RWPE1 (cell line): ENCODE measurements around the gene TOMM7.
"Not testable (repeated sequence)": the region's sequence is repeated elsewhere in the genome, so short reads cannot be mapped to it uniquely, and the experiment has no call there.

Experiments
- CTCF ChIA-PET: fragments of 350-600 bp; sonication (Branson Sonifier 250); formaldehyde crosslinking; extraction: SDS; loops from one replicate; lab custom pipeline; 2021; lab: Yijun Ruan, JAX
- POLR2A ChIA-PET: fragments of 400-600 bp; formaldehyde crosslinking; extraction: SDS; loops from one replicate; lab custom pipeline; 2020; ENCODE audit warnings: antibody characterized with exemption; ENCODE audit not compliant: low non-redundant PET; lab: Yijun Ruan, JAX
- DNase-seq: peaks from one replicate; pipeline ENCODE4 v3.0.0; 2012; ENCODE audit warnings: low spot score
- H3K27ac ChIP-seq: fragments of 450-650 bp; 2 replicates; pipeline ENCODE4 v1.5.1; 2017
- TF ChIP-seq, protein P1 (sequence below): fragments of 450-650 bp; conservative IDR thresholded peaks from 2 replicates; pipeline ENCODE4 v1.5.1; 2017; ENCODE audit warnings: low read depth, mild to moderate bottlenecking

The TOMM7 gene

GRCh38 chr7:22782616-22783232 is 39.9 kb downstream of the TOMM7 start:
- POLR2A ChIA-PET: no interaction called here
- CTCF ChIA-PET: interaction anchor here (0.5 to 1.4 kb wide), 12 partner anchors 8 to 1727 kb away, joined by 3 to 7 read pairs (median 3); no protein-coding TSS in a partner anchor
- H3K27ac ChIP-seq: no peak overlapping the region
- TF ChIP-seq, protein P1, sequence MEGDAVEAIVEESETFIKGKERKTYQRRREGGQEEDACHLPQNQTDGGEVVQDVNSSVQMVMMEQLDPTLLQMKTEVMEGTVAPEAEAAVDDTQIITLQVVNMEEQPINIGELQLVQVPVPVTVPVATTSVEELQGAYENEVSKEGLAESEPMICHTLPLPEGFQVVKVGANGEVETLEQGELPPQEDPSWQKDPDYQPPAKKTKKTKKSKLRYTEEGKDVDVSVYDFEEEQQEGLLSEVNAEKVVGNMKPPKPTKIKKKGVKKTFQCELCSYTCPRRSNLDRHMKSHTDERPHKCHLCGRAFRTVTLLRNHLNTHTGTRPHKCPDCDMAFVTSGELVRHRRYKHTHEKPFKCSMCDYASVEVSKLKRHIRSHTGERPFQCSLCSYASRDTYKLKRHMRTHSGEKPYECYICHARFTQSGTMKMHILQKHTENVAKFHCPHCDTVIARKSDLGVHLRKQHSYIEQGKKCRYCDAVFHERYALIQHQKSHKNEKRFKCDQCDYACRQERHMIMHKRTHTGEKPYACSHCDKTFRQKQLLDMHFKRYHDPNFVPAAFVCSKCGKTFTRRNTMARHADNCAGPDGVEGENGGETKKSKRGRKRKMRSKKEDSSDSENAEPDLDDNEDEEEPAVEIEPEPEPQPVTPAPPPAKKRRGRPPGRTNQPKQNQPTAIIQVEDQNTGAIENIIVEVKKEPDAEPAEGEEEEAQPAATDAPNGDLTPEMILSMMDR: peak; percentile 66
- DNase-seq: peak; percentile 55

DNA sequence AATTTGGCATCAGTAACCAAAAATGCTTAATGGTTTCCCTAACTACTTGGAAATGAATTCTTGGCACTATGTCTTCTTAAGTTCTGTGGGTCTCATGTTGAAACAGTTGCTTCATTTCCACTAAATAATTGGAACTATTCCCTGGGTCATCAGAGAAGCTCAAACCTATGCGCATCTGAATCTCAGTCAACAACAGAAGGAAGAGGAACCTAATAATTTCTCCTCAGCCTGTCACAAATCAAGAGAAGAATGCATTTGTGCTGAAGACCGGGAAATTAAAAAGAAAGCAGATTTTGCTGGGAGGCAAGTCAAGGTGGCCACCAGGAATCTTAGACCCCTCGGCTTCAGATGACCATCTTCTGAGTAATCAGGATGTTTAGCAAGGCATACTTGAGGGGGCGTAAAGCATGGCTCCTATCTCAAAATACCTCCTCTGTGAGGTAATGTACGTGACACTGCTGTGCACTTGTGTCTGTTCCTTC is 41.4 kb downstream of the TOMM7 start:
- no peak overlapping the region for H3K27ac ChIP-seq
- ChIA-PET CTCF (interaction anchor here (0.6 kb wide), 1 partner anchor 13 kb away, joined by 3 read pairs; no protein-coding TSS in a partner anchor), POLR2A (no interaction called here)
- peak; percentile 10 for DNase-seq
- TF ChIP-seq, protein P1: no peak

DNA sequence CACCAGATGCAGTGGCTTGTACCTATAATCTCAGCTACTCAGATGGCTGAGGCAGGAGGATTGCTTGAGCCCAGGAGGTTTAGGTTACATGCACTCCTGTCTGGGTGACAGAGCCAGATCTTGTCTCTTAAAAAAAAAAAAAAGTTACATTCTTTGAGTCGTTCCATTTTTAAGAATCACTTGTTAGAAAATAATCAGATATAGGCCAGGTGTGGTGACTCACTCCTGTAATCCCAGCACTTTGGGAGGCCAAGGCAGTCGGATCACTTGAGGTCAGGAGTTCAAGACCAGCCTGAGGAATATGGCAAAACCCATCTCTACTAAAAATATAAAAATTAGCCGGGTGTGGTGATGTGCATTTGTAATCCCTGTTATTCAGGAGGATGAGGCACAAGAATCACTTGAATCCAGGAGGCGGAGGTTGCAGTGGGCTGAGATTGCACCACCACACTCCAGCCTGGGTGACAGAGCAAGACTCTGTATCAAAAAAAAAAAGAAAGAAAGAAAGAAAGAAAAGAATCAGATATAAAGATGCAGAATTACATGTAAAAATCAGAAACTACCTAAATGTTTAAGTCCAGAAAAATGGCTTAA is 42.8 kb downstream of the TOMM7 start:
- POLR2A ChIA-PET, DNase-seq, CTCF ChIA-PET: not testable (repeated sequence)

GRCh38 chr7:22776964-22777363 is 45.7 kb downstream of the TOMM7 start:
- ChIA-PET CTCF (no interaction called here), POLR2A (no interaction called here)

More for the DNA sequence above, 42.8 kb downstream of the TOMM7 start:
- not testable (repeated sequence) for H3K27ac ChIP-seq

GRCh38 chr7:22772885-22773284 is 49.8 kb downstream of the TOMM7 start:
- ChIA-PET CTCF (interaction anchor here (0.7 kb wide), 1 partner anchor 11 kb away, joined by 3 read pairs; no protein-coding TSS in a partner anchor), POLR2A (no interaction called here)
- no peak for DNase-seq
- TF ChIP-seq, protein P1: no peak
- H3K27ac ChIP-seq: no peak overlapping the region

More at GRCh38 chr7:22776964-22777363, 45.7 kb downstream of the TOMM7 start:
- DNase-seq: no peak
- TF ChIP-seq, protein P1: no peak
- H3K27ac ChIP-seq: no peak overlapping the region

DNA sequence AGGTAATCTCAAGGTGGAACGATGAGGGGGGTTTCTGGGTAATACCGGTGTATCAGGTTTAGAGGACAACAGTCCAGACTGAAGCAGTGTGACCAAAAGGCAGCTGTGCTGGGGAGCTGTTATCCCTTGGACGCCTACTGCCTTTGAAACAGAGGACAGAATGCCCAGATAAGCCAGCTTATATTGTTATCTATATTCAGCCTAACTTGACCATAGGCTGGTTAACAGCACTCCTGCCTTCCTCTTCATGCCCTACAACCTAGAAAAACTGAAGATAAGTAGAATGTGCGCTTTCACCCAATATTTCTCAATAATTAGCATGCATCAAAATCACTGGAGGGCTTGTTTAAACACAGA is 50.8 kb downstream of the TOMM7 start:
- CTCF ChIA-PET: interaction anchor here (0.5 kb wide), 1 partner anchor 583 kb away, joined by 3 read pairs; no protein-coding TSS in a partner anchor
- no peak overlapping the region for H3K27ac ChIP-seq
- POLR2A ChIA-PET: no interaction called here
- DNase-seq: no peak
- TF ChIP-seq, protein P1: no peak
